ENCODE results near the gene SLC38A3. TPM values are rescaled to one million over a fixed set of nuclear protein-coding genes. Genes with fewer than 3 reads are reported as not detected.

Gene SLC38A3
- total and polyA plus RNA-seq, 2 donors (not counting 1 experiment from before 2014, with no cell fraction given) = not detected

DNA sequence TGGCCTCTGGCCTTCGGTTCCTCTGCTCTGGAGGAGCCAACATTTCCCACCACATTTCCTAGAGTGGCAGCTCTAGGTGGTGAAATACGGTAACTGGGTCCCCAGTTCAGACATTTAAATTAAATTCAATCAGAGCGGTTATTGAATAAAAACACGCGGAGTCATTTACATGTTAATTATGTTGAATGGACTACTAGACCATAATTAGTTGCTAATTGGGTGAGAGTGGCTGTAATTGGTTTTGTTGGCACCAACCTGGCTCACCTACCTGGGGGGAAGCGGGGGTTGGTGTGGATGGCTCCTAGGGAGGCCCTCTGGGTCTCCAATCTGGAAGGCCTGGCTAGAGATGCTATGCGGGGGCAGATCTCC is 37.2 kb upstream of the SLC38A3 start:
- ChIA-PET CTCF (no interaction called here), POLR2A (no interaction called here)
- H2AFZ ChIP-seq (ENCODE audit: insufficient read depth, low read depth, low read length, poor library complexity, severe bottlenecking) = no peak overlapping the region
- Mint-ChIP-seq H3K27ac (no peak overlapping the region), H3K4me1 (no peaks in the 10 kb centered on the region), H3K27me3 (peaks cover 9% of the 10 kb centered on the region), H3K9me3 (ENCODE audit: insufficient read depth) (no peaks in the 10 kb centered on the region), H3K4me3 (no peak overlapping the region)
- DNase-seq = no peak
- no peaks in the 10 kb centered on the region for H3K27me3 ChIP-seq (replicated peaks in 1 of 4; ENCODE audit: control extremely low read depth in 1 of 4, control insufficient read depth in 3 of 4, insufficient read depth in 4 of 4, low read length in 3 of 4)
- WGBS (ENCODE audit: insufficient coverage) = 82% methylated on average over 2 of the region's 7 CpGs
- intact Hi-C loops (cut with micrococcal nuclease) = no loop called here
- TF ChIP-seq EZH2 (IDR thresholded peaks at IDR 0.05; ENCODE audit: borderline replicate concordance, insufficient read depth, low read depth, low read length, poor library complexity, severe bottlenecking) = no peak
- TF ChIP-seq, protein P1, sequence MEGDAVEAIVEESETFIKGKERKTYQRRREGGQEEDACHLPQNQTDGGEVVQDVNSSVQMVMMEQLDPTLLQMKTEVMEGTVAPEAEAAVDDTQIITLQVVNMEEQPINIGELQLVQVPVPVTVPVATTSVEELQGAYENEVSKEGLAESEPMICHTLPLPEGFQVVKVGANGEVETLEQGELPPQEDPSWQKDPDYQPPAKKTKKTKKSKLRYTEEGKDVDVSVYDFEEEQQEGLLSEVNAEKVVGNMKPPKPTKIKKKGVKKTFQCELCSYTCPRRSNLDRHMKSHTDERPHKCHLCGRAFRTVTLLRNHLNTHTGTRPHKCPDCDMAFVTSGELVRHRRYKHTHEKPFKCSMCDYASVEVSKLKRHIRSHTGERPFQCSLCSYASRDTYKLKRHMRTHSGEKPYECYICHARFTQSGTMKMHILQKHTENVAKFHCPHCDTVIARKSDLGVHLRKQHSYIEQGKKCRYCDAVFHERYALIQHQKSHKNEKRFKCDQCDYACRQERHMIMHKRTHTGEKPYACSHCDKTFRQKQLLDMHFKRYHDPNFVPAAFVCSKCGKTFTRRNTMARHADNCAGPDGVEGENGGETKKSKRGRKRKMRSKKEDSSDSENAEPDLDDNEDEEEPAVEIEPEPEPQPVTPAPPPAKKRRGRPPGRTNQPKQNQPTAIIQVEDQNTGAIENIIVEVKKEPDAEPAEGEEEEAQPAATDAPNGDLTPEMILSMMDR (IDR thresholded peaks at IDR 0.05) = no peak
- no peak overlapping the region for H3K4me2 ChIP-seq (replicated peaks; ENCODE audit: low read depth, low read length, poor library complexity, severe bottlenecking)
- H3K4me1 ChIP-seq (ENCODE audit: control insufficient read depth in 2 of 2, insufficient read depth in 2 of 2, low read length in 2 of 2) = no peaks in the 10 kb centered on the region
- no peak for ATAC-seq (ENCODE audit: low read depth)
- H3K4me3 ChIP-seq (ENCODE audit: control extremely low read depth in 1 of 5, extremely low read depth in 1 of 5, insufficient read depth in 1 of 5, low read depth in 2 of 5, low read length in 4 of 5) = no peak overlapping the region
- H3K9me3 ChIP-seq (ENCODE audit: control extremely low read depth in 1 of 3, control insufficient read depth in 2 of 3, insufficient read depth in 1 of 3, low read length in 2 of 3) = no peaks in the 10 kb centered on the region
- H3K27ac ChIP-seq (ENCODE audit: low read length in 2 of 2) = no peak overlapping the region
- no peaks in the 10 kb centered on the region for H3K79me2 ChIP-seq (ENCODE audit: control insufficient read depth, insufficient read depth, low read length)
- H3K9ac ChIP-seq (ENCODE audit: low read length) = no peak overlapping the region
- no peaks in the 10 kb centered on the region for H3K36me3 ChIP-seq (replicated peaks in 1 of 2; ENCODE audit: control extremely low read depth in 1 of 2, control insufficient read depth in 1 of 2, extremely low read depth in 1 of 2, insufficient read depth in 2 of 2, low read length in 1 of 2)
- no peaks in the 10 kb centered on the region for H4K20me1 ChIP-seq (ENCODE audit: control insufficient read depth, insufficient read depth, low read length, poor library complexity, severe bottlenecking)

DNA sequence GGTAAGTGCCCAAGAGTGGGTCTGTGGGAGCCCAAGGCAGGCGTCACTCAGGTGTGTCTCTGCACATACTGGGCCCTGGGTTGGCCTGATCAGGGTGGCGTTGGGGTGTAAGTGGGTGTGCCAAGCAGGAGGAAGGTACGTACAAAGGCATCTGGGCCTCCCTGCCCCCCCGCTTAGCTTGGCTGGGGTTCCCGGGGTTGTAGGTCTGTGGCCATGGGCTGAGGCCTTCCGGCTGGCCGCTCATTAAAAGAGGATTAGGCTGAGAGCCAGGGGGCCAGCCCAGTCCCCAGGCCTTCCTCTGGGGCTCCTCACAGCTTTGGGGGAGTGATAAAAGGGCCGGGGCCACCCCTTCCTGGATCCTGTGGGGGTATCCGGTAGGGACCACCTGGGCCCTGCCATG is 36.7 kb upstream of the SLC38A3 start:
- CTCF ChIA-PET = no interaction called here
- Mint-ChIP-seq H3K4me3 (no peak overlapping the region), H3K27ac (no peak overlapping the region), H3K4me1 (no peaks in the 10 kb centered on the region), H3K27me3 (peaks cover 9% of the 10 kb centered on the region), H3K9me3 (ENCODE audit: insufficient read depth) (no peaks in the 10 kb centered on the region)
- Histone ChIP-seq H3K4me3 (ENCODE audit: control extremely low read depth in 1 of 5, extremely low read depth in 1 of 5, insufficient read depth in 1 of 5, low read depth in 2 of 5, low read length in 4 of 5) (no peak overlapping the region), H4K20me1 (ENCODE audit: control insufficient read depth, insufficient read depth, low read length, poor library complexity, severe bottlenecking) (no peaks in the 10 kb centered on the region), H3K27me3 (replicated peaks in 1 of 4; ENCODE audit: control extremely low read depth in 1 of 4, control insufficient read depth in 3 of 4, insufficient read depth in 4 of 4, low read length in 3 of 4) (no peaks in the 10 kb centered on the region), H3K27ac (ENCODE audit: low read length in 2 of 2) (no peak overlapping the region), H3K9me3 (ENCODE audit: control extremely low read depth in 1 of 3, control insufficient read depth in 2 of 3, insufficient read depth in 1 of 3, low read length in 2 of 3) (no peaks in the 10 kb centered on the region), H2AFZ (ENCODE audit: insufficient read depth, low read depth, low read length, poor library complexity, severe bottlenecking) (no peak overlapping the region), H3K4me2 (replicated peaks; ENCODE audit: low read depth, low read length, poor library complexity, severe bottlenecking) (no peak overlapping the region), H3K36me3 (replicated peaks in 1 of 2; ENCODE audit: control extremely low read depth in 1 of 2, control insufficient read depth in 1 of 2, extremely low read depth in 1 of 2, insufficient read depth in 2 of 2, low read length in 1 of 2) (no peaks in the 10 kb centered on the region), H3K79me2 (ENCODE audit: control insufficient read depth, insufficient read depth, low read length) (no peaks in the 10 kb centered on the region), H3K4me1 (ENCODE audit: control insufficient read depth in 2 of 2, insufficient read depth in 2 of 2, low read length in 2 of 2) (no peaks in the 10 kb centered on the region), H3K9ac (ENCODE audit: low read length) (no peak overlapping the region)
- POLR2A ChIA-PET = interaction anchor here (0.7 kb wide), 1 partner anchor 340 kb away, joined by 3 read pairs; no protein-coding TSS in a partner anchor
- intact Hi-C loops (cut with micrococcal nuclease) = no loop called here
- 97% methylated on average over 9 of the region's 9 CpGs for WGBS (ENCODE audit: insufficient coverage)
- ATAC-seq (ENCODE audit: low read depth) (no peak), DNase-seq (no peak)
- TF ChIP-seq EZH2 (IDR thresholded peaks at IDR 0.05; ENCODE audit: borderline replicate concordance, insufficient read depth, low read depth, low read length, poor library complexity, severe bottlenecking) = no peak
- TF ChIP-seq, protein P1 (IDR thresholded peaks at IDR 0.05) = no peak

All from B cell (primary cell).